Right renal cortex interstitium (tissue), 3 donors: ENCODE data around the gene IER5L. TPM values are rescaled to one million over a fixed set of nuclear protein-coding genes. Genes with fewer than 3 reads are reported as not detected.
"Not testable (repeated sequence)": the region's sequence is repeated elsewhere in the genome, so short reads cannot be mapped to it uniquely, and the experiment has no call there.

Experiments
- DNase-seq, 3 donors: peaks; one replicate each; pipeline ENCODE4 v3.0.0-alpha.2; 2013; ENCODE audit warnings: low read depth in 3 of 3, low spot score in 2 of 3
- polyA plus RNA-seq, 3 donors: library from polyadenylated mRNA; unstranded; fragments of 120-200 nt; gene quantifications; one replicate each; pipeline ENCODE4 v1.2.1, GENCODE V29; 2013; ENCODE audit not compliant: insufficient read length in 3 of 3

The IER5L gene
- polyA plus RNA-seq, 3 donors: 8.1 to 10.5 (median 9.0) TPM

DNA sequence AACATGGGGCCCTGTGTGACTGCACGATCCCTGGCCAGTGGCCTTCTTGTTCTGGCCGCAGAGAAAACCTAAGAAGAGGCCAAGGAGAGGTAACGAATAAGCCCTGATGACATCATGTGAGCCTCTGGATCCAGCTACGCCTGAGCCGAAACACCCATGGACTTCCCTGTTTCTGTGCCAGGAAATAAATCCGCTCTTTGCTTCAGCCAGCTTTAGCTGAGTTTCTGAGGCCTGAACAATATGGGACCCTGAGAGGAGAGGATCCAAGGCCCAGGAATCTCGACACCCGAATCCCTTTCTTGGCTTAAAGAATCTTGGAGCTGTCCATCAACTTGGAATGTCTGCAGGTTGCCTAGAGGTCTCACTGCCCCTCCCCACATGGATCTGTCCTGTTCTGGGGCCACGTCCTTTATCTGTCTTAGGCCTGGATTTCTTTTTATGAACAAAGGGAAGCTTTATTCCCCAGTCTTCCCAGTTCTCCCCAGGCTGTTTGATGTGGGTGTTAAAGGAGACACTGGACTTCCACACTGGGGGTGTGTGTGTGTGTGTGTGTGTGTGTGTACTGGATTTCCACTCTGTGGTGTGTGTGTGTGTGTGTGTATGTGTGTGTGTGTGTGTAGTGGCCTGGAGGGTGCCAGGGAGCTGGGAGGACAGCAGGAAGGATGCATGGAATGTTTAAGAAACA, 13.7 kb downstream of the IER5L start:
- DNase-seq: no peak

DNA sequence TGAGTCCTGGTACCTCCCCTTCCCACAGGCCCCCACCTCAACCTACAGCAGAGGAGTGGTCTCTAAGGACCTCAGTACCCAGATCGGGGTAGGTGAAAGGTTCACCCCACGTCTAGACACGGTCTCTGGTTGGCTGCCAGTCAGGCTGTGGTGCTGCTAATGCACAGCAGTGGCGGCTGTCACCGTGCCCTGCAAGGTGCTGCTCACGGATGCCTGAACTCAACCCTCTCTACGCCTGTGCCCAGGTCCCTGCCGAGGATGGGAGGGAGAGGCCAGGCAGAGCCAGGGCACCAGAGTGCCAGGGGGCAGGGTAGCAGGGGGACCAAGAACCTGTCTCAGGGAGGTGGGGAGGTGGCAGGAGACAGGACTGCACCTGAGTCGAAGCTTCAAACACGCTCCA, 14.3 kb downstream of the IER5L start:
- DNase-seq: no peak

DNA sequence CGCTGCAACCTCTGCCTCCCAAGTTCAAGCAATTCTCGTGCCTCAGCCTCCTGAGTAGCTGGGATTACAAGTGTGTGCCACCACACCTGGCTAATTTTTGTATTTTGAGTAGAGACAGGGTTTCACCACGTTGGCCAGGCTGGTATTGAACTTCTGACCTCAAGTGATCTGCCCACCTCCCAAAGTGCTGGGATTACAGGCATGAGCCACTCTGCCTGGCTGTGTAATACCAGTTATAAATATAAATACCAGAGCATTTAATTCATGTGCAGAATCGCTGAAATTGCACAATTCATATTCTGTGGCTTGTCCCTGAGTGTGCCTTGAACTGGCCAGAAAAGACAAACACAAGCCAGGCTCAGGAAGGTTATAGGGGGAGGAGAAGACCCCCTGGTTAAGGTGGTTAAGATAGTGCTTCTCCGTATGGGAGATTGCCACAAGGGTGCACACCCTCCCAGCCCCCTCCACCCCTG, 14.8 kb downstream of the IER5L start:
- not testable (repeated sequence) for DNase-seq

DNA sequence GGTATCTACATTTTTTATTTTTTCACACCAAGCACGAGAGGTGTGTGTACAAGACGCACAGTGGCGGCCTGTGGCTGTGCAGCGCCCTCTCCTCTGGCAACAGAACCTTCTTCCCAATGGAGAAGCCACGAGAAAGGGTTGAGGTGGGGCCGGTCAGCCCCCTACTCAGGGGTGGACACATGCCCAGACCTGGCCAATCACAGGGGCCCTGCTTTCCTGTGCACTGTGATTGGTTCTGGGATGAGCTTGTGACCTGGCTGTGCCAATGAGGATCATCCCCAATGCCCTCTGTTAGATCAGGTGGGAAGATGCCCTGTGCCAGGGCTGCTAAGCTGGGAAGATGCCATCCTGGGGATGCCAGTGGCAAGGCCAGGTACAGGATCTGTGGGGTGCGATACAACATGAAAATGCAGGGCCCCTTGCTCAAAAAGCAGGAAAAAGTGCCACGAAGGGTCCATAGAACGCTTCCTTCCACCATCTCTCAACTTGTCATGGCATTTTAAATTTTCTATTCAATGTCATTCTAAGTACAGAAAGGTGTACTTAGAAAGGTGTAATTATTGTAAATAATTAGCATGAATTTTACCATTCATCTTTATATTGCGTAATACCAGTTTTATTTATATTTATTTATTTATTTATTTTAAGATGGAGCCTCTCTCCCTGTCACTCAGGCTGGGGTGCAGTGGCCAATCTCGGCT, 15.4 kb downstream of the IER5L start:
- no peak for DNase-seq

DNA sequence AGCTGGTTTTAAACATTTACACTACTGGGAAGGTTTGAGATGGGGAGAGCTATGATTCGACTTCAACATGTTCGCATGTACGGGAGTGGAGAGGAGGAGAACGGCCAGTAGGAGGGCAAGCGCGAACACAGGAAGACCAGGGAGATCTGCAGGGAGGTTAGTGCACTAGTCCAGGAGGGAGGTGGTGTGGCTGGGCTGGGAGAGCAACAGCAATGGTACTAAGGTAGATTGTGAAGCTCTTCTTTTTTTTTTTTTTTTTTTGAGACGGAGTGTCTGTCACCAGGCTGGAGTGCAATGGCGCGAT, 16.6 kb downstream of the IER5L start:
- no peak for DNase-seq

DNA sequence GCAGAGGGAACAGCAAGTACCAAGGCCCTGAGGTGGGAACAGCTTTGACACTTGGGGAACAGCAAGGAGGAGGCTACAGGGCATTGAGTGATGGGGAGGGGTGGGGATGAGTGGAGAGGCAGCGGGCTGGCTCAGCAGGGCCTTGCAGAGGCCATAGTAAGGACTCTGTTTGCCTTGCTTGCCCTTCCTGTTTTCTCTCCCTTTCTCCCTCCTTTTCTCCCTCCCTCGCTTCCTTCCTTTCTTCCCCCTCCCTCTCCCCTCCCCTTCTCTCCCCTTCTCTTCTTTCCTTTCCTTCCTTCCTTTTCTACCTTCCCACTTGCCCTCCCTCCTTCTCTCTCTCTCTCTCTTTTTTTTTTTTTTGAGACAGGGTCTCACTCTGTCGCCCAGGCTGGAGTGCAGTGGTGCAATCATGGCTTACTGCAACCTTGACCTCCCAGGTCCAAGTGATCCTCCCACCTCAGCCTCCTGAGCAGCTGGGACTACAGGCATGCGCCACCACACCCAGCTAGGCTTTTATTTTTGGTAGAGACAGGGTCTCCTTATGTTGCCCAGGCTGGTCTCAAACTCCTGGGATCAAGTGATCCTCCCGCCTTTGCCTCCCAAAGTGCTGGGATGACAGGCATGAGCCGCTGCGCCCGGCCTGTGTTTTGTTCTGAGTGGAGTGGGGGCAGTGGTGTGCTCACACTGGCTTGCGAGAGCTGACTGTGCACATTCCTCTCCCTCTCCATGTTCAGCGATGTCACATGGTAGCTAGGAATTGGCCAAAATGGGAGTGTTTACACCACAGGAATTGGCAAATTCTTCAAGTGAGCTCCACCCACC, 17.1 kb downstream of the IER5L start:
- no peak for DNase-seq

DNA sequence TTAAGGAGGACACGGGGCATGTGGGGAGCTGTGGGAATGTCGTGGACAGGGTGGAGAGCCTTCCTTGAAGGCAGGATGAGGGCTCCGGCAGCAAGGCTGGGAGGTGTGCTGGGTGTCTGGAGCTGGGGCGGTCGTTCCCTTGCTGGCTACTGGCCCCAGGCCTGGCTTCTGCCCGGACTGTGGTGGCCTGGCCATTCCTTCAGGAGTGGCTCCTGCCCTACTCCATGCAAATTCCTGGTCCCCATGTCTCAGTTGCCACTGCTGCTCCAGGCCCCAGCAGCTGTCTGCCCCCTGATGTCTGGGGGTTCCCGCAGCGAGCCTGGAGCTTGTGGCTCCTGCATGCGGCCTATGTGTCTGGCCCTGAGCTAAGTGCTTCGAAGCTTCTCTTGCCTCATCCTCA, 21.9 kb downstream of the IER5L start:
- DNase-seq: no peak

DNA sequence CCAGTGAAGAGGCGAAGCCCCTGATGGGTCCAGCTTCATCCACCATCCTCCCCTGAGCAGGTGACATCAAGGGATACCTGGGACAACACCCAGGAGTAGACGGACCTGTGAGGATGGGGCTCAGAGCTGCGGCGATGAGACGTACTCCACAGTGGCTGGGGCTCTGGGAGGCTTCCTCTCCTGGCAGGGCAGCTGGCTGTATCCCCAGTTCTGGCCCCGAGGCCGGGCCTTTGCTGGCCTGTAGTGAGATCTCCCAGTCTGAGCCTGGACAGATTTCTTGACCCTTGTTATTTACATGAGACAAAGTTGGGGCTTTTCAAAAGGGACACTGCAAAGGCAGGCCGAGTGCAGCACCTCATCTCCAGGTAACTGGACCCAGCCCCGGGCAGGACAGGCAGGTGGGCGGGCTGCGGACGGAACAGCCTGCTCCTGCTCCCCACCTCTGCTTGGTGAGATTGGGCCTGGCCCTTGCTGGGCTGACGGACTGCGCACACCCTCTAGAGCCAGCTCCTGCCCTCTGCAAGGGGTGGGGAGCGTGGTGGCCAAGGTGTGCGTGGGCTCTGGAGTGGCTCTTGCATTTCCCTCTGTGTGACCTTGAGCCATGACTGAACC, 23.1 kb downstream of the IER5L start:
- no peak for DNase-seq

DNA sequence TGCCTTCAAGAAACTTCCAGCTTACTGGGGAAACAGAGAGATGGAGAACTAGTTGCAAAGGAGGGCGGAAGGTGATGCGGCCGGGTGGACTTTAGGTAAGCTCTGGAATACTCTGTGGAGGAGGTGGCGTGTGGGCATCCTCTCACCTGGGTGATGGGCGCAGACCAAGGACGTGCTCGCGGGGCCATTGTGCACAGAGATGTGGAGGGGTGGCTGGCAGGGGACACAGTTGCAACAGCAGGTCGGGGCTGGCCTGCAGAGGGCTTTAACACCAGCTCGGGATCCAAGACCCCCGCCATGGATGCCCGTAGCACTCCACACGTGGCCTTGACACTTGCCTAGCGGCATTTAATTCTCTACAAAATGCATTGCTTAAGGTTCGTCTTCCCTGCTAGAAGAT, 26.6 kb downstream of the IER5L start:
- no peak for DNase-seq

DNA sequence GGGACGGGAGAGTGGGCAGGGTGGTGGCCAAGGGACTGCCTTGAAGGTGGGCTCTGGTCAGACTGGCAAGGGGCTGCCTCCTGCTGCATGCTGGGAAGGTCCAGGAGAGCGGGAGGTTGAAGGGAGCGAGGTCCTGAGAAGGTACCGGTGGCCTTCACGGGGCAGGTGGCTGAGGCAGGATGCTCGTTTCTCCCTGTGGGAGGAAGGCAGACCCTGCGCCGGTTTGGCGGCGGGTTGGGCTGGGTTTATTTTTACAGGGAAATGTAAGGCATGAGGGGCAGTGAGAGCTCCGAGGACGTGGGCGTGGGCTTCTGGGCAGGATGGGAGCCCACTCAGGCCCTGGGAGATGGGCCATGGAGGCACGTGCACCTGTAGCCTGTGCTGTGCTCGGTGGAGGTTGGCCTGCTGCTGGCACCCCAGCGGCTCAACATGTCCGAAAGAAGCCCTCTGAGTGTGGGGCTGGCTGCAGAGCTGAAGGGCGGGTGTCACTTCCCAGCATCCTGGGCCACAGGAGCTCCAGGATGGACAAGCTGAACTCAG, 27.3 kb downstream of the IER5L start:
- DNase-seq: no peak

DNA sequence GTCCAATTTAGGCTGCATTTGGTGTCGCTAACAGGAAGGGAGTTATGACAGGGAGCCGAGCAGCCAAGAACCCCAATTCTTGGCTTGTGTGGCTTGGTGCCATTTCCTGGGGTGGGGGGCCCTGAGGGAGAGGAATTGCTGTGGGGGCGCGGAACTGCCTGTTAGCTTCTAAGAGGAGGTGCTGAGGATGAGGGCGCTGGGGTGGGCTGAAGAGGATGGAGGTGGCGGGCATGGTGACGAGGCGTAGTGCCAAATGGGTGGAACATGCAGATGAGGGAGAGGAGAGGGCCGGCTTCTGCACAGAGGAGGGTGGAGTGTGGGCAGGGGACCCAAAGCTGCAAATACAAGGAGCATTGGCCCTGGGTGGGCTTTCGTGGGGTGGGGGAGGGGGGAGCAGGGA, 27.9 kb downstream of the IER5L start:
- DNase-seq: no peak

DNA sequence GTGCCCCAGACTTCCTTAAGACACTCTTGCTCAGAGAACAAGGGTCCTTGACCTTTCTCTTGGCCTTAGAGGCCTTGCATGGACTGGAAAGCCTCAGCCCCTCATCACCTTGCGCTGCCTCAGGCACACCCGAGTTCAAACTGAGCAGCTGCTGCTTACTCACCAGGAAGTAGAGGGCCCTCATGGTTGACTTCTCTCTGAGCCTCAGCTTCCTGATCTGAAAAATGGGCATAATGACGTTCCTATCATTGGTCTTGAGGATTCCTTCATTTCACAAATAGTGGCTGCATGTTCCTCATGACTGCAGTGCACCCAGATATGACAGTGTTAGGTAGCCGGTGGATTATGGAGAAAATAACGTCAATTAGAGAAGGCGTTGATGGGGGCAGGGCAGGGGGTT, 28.6 kb downstream of the IER5L start:
- no peak for DNase-seq

DNA sequence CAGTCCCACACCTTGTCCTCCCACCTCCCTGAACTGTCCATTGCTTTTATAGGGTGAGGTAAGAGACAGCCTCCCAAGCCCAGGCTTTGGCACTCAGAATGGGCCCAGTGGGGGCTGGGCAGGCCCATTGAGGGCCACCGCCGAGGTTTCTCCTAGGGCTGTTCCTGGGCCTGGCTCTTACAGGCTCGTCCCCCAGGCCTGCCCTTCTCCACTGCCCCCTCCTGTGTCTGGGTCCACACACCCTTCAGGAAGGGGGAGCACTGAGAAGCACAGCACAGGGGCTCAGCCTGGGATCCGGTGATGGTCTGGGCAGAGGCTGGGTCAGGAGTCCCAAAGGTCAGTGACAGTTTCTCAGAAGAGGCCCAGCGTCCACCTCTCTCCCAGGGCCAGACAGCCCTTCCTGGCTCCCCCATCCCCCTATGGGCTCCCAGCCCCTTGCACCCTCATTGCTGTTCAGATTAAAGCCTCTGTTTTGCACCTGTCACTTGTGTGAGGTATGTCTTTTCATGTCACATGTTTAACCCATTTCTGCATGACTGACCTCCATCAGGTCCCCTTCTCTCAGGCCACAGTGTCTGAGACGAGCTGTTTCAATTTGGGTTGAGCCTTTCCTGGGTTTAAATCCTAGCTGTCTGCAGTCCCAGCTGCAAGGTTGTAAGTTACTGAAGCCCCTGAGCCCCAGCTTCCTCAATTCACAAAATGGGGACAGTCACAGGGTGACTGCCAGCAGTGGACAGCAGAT, 29.4 kb downstream of the IER5L start:
- DNase-seq: no peak

DNA sequence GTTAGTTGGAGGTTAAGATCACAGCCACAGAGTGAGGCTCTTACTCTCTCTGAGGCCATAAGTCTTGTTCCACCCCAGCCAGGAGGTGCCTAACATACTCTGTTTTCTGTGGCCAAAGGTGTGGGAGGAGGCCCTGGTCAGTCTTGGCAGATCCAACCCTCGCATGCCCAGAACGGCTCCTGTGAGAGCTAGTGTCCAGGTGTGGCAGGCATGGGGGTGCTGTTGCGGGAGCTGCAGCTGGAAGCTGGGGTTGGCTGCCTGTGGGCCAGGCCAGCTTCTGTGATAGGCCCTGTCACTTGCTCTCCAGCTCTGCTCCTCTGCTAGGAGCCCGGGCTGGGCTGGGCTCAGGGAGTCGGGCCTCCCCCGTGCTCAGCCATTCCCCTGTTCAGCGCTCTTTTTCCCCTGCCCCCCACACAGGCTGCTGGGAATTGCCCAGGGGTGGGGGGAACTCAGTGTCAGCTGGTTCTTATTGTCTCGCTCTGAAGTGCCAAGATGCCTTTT, 31.6 kb downstream of the IER5L start:
- DNase-seq: no peak

DNA sequence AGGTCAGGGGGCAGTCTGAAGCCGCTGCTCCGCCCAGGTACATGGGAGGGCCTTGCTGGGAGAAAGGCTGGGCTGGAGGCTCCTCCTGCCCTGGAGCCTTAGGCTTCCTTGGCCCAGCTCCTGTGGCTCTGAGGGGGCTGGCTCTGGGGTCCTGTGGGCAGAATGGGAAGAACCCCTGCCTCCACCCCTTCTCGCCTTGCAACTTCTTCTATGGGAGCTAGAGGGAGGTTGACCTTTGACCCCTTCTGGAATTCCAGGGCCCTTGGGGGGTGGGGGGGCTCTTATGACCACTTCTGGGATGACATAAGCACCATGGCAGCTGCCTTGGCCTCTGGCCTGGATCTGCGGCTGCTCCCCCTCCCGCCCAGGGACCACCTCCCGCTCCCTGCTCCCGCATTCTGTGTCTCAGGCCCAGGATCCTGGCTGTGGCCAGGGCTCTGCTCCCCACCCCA, 32.2 kb downstream of the IER5L start:
- DNase-seq: no peak

DNA sequence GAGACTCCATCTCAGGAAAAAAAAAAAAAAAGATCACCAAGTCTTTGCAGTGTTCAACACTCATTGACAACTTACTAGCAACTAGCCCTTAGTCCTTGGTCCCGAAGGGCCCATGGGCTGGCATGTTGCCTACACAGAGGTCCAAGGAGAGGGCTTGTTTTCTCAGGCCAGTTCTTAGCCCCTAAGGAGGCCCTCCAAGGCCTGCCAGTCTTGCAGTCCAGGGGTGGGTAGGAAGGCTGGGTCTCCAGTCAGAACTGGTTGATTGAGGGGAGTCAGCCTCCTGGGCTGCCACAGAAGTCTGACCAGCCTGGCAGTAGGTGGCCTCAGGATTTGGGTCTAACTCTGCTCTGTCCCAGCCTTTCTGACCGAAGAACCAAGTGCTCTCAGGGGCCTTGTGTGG, 32.7 kb downstream of the IER5L start:
- no peak for DNase-seq

DNA sequence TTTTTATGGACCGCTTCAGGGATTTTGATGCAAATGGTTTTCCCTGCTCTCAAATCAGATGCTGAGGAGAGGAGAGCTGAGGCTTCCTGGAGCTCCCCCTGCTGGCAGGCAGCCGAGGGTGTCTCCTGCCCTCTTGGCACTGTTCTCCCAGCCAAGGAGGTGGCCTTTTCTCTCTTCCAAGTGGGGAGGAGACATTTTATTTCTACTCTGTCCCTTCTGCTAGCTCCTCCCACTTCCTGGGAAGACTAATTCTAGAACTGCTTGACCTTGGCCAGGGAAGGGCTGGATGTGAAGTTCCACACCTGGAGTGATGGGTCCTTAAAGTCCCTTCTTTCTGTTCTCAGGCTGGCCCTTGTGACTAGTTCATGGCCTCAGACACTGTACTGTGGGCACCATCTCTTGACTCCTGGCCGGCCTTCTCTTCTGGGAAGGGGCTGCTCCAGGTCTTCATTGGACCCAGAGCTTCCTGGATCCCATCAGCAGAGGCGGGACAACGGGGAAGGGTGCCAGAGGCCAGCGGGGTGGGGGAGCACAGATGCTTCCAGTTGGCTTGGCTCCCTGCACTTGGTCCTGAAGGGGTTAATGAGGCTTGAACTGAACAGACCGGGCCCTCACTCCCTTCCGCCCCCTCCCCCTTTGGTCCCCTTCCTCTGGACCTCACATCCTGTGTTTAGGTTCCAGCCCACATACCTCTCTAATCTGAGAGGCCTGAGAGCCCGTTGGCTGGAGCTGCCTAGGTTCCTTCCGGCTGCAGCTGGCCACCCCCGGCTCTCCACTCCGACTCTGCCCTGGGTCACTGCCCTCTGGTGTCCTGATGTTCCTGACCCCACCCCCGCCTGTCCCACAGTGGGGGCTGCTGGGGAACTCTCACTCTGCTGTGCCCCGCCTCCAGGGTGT, 34.8 kb downstream of the IER5L start:
- peak; percentile 81 to 85 (median 84) for DNase-seq

DNA sequence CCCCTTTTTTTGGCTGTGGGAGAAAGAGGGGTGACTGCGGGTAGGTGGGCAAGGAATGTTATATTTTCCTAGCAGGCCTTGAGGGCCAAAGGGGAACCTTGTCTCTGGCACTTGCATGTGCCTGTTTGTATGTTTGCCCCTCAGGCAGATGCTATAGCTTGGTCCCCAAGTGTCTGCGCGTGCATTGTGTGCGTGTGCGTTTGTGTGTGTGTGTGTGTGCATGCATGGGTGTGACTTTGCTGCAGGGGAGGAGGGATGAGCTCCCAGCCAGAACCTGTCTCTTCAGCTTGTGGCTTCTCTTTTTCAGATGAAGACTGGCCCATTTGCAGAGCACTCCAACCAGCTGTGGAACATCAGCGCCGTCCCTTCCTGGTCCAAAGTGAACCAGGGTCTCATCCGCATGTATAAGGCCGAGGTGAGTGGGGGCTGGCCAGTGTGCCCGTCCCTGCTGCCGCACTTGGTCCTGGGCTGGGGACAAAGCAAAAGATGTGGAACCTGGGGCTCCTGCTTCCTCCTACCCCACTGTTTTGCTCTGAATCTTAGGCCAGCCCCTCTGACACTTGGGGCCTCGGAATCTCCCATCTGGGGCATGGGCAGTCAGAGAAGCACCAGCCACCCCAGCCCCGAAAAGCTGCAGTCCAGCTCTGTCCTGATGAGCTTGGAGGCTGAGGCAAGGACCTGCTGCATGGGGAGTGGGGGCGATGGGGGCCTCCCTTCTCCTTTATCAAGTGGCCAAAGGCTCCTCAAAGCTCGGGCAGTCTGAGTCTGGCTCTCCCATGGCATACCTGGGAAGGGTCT, 35.7 kb downstream of the IER5L start:
- DNase-seq: no peak
